NCI-H1930 (cell line): ENCODE results near the gene GPS1.

ENCODE experiments used
- DNase-seq, 2 experiments: peaks; one replicate each; lab custom pipeline; 2025; lab: John Stamatoyannopoulos, UW

GPS1 gene

DNA sequence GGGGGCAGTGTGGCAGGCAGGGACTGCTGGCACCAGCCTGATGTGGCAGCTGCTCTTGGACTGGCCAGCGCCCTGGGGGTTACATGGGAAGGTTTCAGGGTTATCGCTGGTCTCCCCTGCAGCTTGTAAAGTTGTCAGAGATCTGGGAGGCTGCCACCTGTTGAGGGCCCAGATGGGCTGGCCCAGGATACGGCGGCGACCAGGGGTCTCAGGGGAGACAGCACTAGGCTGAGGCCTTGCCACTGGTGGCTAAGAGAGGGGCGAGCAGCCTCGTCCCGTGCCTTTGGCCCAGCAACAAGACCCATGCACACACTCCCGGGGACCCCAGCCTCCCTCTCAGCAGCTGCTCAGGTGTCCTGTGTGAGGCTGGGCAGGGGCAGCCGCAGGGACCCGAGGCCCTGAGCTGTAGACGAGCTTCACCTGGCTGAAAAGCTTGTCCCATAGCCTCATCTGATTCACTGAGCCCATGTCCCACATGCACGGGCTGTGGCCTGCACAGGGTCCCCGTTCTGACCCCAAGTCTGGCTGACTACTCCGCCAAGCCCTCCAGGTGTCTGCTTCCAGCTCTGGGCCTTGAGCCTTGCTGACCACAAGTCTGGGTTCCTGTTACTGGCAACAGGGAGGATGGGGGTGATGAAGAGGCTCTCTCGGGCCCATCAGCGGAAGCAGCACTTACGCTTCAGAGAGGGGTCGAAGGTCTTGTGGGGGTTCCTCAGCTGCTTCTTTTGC lies 7.7 kb downstream of the GPS1 start:
- DNase-seq = no peak

- no peak for DNase-seq
Measured at GRCh38 chr17:82060001-82060380, 8.3 kb downstream of the GPS1 start.

DNA sequence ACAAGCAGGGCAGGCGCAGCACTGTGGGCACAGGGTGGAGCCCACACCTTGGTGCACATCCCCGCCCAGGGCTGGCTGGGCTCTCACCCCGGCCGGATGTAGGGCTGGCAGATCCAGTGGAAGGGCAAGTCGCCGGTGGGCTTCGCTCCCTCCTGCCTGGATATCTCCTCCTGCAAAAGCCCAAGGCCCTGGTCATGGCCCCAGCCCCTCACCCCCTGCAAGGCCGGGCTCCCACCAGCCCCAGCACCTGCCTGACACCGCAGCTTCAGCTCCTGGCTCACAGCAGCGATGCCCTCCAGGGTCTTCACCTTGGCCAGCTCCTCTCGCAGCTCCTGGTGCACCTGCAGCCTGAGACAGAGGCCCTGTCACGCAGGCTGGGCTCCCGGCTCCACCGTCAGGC lies 8.9 kb downstream of the GPS1 start:
- no peak for DNase-seq

DNA sequence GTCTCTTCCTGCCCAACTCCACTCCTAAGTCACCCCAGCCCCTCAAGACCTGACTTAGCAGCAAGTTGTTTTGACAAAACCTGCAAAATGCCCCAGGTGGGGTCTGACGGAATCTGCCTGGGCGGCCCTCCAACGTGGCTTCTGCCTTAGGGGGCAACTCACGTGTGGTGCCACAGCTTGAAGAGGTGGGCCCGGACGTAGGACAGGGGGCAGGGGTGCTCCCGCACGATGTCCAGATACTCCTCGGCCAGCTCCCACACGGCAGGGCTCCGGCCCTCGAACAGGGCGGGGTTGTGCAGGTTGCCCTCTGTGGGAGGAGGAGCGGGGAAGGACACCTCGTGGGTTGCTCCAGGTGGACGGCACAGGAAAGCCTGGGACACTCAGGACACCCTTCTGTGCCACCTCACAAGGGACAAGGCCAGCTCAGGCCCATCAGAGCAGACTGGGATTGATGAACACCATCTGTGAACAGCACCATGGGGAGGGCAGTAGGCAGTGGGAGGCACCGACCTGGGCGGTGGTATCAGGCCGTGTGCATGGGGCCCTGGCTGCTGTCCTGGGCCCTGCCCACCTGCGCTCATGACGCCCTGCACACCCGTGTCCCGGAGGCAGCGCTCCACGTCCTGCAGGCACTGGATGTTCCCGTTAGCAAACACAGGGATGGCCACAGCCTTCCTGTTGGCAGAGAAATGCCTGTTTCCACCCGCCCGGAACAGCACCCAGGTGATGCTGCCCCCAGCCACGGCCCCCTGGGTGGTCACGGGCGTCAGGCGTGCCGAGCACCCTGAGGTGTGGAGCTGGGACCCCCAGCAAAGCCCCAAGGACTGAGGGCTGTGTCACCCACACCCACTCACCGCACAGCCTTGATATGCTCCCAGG lies 9.6 kb downstream of the GPS1 start:
- no peak for DNase-seq

GRCh38 chr17:82062076-82062983 lies 10.6 kb downstream of the GPS1 start:
- DNase-seq = no peak

DNA sequence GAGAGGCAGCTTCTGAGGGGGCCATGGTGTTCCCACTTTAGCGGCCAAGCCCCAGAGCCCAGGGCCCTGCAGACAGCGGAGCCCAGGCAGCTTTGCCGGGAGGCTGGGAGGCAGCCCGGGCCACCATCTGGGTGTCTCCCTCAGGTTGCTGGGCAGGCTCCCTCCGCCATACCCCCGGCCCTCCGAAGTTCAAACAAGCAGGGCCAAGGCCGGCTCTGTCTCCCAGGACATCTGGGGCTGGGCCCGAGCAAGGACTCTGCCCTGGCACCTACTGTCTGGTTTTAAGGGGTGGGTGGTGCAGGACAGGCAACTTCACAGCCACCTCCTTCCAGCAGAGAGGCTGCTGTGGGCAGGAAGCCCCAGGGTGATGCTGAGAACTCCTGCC lies 11.3 kb downstream of the GPS1 start:
- no peak for DNase-seq

DNA sequence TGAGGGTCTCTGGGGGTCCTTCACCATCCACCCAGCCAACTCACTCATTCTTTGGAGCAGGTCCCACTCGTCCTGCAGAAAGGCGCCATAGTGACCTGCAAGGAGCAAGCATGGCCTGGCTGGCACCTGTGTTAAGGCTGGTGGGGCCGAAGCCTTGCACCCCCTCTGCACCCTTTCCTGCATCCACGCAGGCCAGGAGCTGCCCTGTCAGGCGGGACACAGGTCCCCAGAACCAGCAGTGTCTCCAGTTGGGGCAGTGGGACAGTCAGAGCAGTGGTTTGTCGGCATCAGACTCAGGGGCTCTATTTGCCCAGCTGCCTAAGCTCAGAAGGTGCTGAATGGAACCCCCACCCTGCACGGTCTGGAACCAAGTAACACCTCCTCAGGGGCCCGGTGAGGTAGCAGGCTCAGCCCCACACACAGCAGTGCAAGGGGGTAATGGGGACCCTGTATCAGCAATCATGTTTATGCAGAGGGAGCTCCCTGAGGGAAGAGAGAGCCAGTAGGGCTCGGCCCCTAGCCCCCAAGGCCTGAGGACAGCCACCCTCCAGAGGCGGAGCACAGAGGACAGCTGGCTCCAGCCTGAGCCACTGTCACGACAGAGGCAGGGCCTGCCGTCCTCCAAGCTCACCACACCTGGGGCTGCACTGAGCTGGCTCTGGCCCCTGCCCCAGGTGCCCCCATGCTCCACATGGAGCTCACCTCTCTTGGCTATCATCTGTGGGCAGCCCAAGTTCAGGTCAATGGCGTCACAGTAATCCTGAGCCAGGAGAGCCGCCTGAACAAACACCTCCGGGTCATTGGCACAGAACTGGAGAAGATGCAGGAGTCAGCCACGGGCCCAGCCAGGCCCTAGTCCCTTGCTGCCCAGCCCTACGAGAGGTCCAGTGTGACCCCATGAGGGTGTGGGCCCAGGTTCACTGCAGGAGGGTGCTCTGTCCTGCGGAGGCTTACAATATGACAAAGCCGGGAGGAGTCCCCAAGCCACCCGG lies 12.0 kb downstream of the GPS1 start:
- no peak for DNase-seq

- no peak for DNase-seq
Measured at GRCh38 chr17:82064433-82065192, 12.9 kb downstream of the GPS1 start.

DNA sequence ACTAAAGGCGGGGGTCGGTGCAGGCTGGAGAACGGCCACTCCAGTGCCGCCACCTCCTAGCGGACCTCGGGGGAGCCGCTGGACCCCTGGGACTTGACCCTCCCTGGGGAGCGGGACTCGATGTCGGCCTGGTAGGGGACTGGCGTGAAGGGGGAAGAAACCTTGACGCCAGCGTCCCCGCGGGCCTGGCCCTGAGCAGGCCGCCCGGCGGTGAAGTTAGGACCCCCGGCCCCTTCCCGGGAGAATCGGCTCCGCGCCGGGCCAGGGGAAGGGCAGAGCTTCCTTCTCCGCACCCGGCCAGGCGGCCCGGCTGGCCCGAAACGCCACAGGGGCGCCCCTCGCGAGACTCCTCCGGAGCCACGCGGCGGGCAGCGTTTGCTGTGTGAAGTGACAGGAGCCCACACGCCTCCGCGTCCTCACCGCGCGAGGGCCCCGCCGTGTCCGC lies 13.5 kb downstream of the GPS1 start:
- DNase-seq = no peak

GRCh38 chr17:82065638-82066303 lies 14.1 kb downstream of the GPS1 start, which contains the start of gene DUS1L:
Gene DUS1L (minus strand): TSS chr17:82065804. CDS start chr17:82065059, 745 bp downstream.
- peak in 1 of 2 experiments; percentile 76 for DNase-seq

DNA sequence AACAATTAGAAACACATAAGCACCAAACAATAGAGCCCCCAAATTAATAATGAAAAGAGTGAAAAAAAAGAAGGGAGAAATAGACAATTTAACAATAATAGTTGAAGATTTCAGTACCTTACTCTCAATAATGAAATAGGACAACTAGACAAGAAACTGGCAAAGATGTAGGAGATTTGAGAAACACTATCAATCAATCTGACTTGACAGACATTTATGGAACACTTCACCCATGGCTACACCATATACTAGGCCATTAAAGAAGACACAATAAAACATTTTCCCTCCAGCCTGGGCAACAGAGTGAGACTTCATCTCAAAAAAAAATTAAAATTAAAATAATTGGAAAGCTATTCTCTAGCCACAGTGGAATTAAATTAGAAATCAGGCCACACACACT lies 18.9 kb downstream of the GPS1 start:
- no peak for DNase-seq

- no peak for DNase-seq
Measured at GRCh38 chr17:82072827-82073226, 21.1 kb downstream of the GPS1 start.

- no peak for DNase-seq
Measured at GRCh38 chr17:82073446-82073845, 21.7 kb downstream of the GPS1 start.

DNA sequence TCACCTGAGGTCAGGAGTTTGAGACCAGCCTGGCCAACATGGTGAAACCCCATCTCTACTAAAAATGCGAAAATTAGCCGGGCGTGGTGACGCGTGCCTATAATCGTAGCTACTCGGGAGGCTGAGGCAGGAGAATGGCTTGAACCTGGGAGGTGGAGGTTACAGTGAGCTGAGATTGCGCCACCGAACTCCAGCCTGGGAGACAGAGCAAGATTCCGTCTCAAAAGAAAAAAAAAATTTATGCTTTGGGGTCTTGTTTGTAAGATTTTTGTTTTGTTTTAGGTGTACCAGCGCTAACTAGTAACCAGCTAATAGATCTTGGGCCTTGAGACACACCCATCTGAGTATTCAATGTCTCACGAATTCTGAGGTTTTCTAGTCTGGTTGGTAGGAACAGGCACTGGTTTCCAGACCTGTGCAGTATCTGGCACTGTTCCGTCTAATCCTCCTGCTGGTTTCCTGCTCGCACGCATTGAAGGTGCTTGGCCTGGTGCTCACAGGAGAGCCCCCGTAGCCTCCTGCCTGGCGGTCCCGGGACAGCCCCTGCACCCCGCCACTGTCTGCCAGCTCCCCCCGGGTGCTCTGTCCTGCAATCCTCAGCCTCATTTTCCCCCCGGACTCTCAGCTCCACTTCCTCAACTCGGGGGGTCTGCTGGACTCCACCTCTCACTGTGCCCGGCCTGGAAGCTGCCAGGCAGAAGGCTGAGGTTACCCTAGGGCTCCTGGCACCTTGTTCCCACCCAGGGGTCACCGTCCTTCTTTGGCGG lies 24.5 kb downstream of the GPS1 start:
- no peak for DNase-seq

GRCh38 chr17:82076785-82077591 lies 25.3 kb downstream of the GPS1 start:
- DNase-seq = no peak

- DNase-seq = no peak
Measured at GRCh38 chr17:82077617-82078358, 26.1 kb downstream of the GPS1 start.

DNA sequence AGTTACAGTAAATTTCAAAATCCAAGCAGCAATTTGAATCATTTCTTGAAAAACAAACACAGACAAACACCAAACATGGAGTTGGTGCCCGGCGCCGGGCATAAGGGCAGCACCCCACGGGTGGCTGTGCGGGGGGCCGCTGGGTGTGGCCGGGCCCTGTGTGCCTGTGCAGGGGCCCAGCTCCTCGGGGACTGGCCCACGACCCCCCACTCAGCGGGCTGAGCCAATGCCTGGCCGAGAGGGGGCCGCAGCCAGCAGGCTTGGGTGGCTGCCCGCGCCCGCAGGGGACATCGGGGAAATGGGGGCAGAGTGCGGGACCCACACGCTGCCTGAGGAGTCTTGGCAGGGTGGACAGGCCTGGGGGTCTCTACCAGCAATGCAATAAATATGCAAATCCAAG lies 26.7 kb downstream of the GPS1 start:
- no peak for DNase-seq
